GM18517 (cell line): ENCODE results near the gene NACC1.
"Not testable (repeated sequence)": the region's sequence is repeated elsewhere in the genome, so short reads cannot be mapped to it uniquely, and the experiment has no call there.

Source experiments
- ATAC-seq: cut with Tn5 transposase; IDR thresholded peaks from one replicate; pipeline ENCODE4 v1.9.1; 2021; ENCODE audit warnings: mild to moderate bottlenecking, moderate library complexity; ENCODE audit not compliant: unreplicated experiment

NACC1 gene

GRCh38 chr19:13138171-13138915 is 20.3 kb downstream of the NACC1 start:
- no peak for ATAC-seq

- no peak for ATAC-seq
Measured at GRCh38 chr19:13138916-13139198, 20.8 kb downstream of the NACC1 start.

- no peak for ATAC-seq
Measured at GRCh38 chr19:13139633-13140311, 21.7 kb downstream of the NACC1 start.

DNA sequence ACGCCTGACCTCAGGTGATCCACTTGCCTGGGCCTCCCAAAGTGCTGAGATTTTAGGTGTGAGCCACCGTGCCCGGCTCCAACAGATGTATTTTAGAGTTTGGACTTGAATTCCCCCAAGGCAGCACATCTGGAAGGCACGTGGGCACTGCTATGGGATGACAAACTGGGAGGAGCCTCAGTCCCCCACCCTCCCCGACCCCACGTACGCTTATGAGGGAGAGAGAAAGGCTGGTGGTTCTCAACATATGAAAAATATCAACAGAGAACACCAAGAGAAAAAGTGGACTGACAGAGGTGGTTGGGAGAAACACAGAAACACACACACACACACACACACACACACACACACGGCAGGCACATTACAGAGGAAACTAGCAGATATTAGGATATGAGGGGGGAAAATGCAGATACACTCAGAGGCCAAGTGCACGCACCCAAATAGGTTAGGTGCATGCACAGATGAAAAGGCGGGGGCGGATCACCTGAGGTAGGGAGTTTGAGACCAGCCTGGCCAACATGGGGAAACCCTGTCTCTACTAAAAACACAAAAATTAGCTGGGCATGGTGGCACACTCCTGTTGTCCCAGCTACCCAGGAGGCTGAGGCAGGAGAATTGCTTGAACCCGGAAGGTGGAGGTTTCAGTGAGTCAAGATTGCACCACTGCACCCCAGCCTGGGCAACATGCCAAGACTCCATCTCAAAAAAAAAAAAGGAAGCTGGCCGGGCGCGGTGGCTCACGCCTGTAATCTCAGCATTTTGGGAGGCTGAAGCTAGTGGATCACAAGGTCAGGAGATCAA is 28.9 kb downstream of the NACC1 start:
- no peak for ATAC-seq

DNA sequence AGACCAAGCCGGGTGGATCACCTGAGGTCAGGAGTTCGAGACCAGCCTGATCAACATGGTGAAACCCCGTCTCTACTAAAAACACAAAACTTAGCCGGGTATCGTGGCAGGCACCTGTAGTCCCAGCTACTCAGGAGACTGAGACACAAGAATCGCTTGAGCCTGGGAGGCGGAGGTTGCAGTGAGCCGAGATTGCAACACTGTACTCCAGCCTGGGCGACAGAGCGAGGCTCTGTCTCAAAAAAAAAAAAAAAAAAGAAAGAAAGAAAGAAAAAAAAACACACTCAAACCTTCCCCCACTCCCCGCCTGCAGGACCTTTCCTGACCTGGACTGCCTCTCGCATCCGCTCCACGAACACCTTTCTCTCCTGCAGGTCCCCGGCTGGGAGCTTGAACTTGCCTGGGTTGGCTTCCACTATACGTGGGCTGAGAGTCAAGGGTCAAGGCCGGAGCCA is 31.1 kb downstream of the NACC1 start:
- not testable (repeated sequence) for ATAC-seq

- peak; percentile 3 for ATAC-seq
Measured at GRCh38 chr19:13149628-13150186, 31.6 kb downstream of the NACC1 start.

DNA sequence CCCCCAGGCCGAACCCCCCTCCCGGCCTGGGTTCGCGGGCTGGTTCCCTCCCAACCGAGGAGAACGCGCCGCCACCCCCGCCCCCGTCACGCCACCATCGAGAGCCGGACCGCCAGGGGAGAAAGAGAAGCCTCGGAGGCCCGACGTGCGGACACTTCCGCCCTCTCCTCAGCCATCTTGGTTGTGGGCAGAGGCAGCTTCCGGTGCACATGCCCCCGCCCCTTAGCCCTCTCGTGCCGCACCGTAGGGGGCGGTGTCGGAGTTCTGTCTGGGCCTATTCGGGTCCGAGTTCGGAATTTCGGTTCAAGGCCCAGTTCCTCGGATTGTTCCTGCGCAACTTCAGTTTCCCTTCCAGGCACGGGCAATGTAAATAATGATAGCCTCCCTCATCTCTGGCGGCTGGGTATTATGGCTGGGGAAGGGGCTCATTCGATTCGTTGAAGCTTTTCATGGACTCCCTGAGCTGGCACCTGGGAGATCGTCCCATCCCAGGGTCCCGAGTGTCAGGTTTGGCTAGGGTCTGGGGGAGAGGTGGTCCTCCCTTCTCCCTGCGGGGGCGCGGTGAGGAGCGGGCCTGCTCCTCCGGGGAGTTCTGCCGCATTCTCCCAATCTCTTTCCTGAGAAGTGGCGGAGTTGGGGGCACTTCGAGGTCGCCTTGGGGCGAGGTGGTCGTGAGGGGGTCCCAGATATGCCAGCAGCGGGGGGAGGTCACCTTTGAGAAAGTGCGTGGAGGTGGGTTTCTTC is 32.3 kb downstream of the NACC1 start, which contains the start of the genes IER2 and STX10:
Gene IER2, plus strand, starts transcription at position 225 of the 744 bp plus-strand sequence. CDS start 2,776 bp downstream, outside the sequence.
Gene STX10, minus strand, starts transcription at position 189 of the 744 bp plus-strand sequence. CDS start 202 bp downstream, outside the sequence.
- peak; percentile 34 for ATAC-seq

GRCh38 chr19:13150931-13151604 is 33.0 kb downstream of the NACC1 start:
- no peak for ATAC-seq

DNA sequence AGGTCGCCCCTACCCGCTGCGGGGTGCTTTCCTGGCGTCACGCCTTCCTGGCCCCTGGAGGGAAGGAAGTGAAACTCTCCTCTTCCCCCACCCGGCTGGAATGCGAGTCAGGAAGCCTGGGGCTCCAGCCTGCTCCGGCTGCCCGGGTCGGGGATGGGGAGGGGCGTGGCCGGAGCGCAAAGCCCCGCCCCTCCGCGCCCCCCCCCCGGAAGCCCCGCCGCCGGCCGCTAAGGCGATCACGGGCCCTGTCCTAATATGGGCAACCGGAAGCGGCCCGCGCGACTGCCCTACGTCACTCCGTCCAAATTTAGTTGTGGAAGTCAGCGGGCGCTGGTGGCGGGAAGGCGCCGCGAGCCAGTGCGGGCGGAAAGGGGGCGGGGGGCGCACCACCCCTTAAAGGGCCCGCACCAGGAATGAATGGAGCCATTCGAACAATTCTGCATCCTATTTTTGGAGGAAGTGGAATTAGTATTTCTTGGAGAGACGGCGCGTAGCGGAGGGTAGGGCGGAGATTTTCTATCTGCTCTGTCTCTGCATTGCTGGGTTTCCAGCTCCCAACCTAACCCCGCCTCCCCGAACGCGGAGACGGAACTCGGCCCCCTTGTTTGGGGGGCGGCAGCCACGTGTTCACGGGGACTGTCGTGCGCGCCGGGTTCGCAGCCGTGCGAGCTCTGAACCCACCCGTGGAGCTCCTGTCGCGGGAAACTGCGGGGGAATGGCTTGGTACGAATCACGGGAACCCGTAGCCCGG is 33.7 kb downstream of the NACC1 start:
- ATAC-seq: peak; percentile 36

DNA sequence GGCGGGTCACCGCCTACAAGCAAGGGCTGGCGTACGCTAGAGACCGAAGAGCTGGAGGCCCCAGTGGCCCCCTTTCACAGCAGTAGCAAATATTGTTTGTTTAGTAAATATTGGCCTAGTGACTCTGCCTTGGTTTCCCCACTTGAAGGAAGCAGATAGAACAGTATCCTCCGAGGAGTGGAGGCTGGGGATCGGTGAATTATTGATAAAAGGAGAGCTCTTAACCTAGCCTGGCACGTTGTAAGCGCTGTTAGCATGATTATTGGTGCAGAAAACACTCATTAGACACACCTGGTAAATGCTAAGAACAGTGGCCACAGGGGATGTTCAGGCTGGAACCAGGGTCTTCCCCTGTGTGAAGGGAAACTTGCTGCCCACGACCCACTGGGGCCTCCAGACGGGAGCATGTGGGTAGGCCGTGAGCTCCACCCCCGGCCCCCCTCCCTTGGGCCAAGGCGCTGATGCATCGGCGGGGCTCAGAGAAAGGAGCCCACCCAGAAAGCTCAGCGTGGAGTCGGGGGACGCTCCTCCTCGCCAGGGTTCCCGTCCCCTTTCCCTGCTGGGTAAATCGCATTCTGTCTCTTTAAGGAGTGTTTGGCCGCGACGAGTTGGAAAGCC is 34.4 kb downstream of the NACC1 start:
- ATAC-seq: peak; percentile 3

DNA sequence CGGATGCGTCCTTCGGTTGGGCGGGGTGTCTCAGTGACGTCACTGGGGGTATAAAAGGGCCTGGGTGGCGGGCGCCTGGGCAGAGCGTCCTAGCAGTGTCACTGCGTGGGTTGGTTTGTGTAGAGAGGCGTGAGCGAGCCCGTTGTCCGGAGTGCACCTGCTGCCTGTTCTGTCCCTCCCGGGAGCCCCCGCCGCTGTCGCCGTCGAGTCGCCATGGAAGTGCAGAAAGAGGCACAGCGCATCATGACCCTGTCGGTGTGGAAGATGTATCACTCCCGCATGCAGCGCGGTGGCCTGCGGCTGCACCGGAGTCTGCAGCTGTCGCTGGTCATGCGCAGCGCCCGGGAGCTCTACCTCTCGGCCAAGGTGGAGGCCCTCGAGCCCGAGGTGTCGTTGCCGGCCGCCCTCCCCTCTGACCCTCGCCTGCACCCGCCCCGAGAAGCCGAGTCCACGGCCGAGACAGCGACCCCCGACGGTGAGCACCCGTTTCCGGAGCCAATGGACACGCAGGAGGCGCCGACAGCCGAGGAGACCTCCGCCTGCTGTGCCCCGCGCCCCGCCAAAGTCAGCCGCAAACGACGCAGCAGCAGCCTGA is 35.0 kb downstream of the NACC1 start:
- peak; percentile 28 for ATAC-seq

- ATAC-seq: no peak
Measured at GRCh38 chr19:13153569-13154240, 35.6 kb downstream of the NACC1 start.

DNA sequence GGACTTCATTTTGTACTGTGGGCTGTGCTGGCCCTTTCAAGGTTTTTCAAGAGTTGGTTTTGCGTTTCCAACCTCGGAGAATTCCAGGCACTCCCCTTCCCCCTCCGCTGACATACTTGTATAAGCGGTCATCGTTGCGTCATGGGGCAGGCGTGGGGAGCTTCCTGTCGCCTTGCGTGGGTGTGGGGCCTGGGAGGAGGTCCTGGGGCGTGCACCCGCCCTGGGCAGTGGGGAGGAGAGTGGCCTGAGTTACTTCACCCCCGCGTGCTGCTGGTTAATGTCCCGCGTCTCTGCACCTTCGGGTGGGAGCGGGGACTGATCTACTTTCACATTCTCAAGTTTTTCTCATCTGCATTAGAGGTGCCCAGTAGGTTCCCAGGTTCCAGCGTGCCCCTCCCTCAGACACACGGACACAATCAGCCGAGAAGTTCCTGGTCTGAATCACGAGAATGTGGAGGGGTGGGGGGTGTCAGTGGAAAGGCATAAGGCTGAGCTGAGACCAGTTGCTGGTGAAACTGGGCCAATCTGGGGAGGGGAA is 36.2 kb downstream of the NACC1 start:
- ATAC-seq: no peak

DNA sequence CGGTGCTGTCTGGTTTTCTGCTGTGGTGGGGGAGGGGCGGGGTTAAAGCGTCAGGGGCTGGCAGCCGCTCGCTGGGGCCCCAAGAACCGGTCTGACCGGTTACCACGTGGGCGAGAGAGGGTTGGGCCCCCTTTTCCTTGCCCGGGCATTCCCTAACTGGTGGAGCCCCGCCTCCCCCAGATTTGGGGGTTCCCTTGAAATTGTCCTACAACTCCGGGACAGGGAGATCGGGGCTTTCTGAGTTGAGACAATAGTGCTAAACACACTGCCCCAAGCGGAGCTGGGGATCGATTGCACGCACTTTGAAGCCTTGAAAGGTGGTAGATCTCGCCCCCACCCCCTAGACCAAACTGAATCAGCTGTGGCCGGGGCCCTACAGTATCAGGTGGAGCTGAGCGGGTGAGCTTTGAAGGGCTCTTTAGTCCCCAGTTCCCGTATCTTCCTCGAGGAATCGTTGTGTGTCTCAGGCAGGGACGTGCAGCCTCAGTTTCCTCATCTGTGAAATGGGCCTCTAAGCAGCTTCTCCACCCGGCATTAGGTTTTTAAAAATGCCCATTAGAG is 36.9 kb downstream of the NACC1 start:
- no peak for ATAC-seq

- ATAC-seq: no peak
Measured at GRCh38 chr19:13155472-13156359, 37.7 kb downstream of the NACC1 start.

DNA sequence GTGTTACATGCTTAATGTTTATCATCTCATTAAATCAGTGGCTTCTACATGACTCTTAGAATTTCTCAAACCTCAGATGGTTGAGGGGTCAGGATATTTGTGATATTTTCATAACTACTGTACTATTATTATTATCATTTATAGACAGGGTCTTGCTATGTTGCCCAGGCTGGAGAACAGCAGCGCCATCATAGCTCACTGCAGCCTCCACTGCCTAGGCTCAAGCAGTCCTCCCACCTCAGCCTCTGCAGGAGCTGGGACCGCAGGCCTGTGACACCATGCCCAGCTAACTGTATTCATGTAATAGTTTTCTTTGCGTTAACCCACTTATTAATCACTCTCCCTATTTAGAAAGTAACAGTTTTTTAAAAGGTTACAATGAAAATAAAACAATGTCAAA is 41.6 kb downstream of the NACC1 start:
- no peak for ATAC-seq
